ES-I3 (cell line): ENCODE data around the gene FLNA.
"Not testable (repeated sequence)": the region's sequence is repeated elsewhere in the genome, so short reads cannot be mapped to it uniquely, and the experiment has no call there.

ENCODE experiments used
- H3K36me3 ChIP-seq: 2 replicates; pipeline ENCODE4 v1.6.1; 2013; ENCODE audit warnings: mild to moderate bottlenecking, low read length, control low read depth, moderate library complexity; ENCODE audit not compliant: insufficient read depth
- H3K4me1 ChIP-seq: 2 replicates; pipeline ENCODE4 v1.6.1; 2013; ENCODE audit warnings: mild to moderate bottlenecking, control low read depth, low read length; ENCODE audit not compliant: insufficient read depth
- H3K9ac ChIP-seq: 2 replicates; pipeline ENCODE4 v1.6.1; 2013; ENCODE audit warnings: low read depth, mild to moderate bottlenecking, low read length, moderate library complexity
- H3K9me3 ChIP-seq: 2 replicates; pipeline ENCODE4 v1.6.1; 2013; ENCODE audit warnings: mild to moderate bottlenecking, low read length, moderate library complexity; ENCODE audit not compliant: control insufficient read depth, insufficient read depth

FLNA gene

GRCh38 chrX:154310616-154311536, 63.6 kb downstream of the FLNA start:
- Histone ChIP-seq H3K9me3 (no peaks in the 10 kb centered on the region), H3K4me1 (no peaks in the 10 kb centered on the region), H3K36me3 (no peaks in the 10 kb centered on the region), H3K9ac (no peak overlapping the region)

- Histone ChIP-seq H3K36me3 (no peaks in the 10 kb centered on the region), H3K4me1 (no peaks in the 10 kb centered on the region), H3K9ac (no peak overlapping the region), H3K9me3 (no peaks in the 10 kb centered on the region)
Measured at GRCh38 chrX:154309041-154309775, 65.2 kb downstream of the FLNA start.

- Histone ChIP-seq H3K36me3 (no peaks in the 10 kb centered on the region), H3K9me3 (no peaks in the 10 kb centered on the region), H3K9ac (no peak overlapping the region), H3K4me1 (no peaks in the 10 kb centered on the region)
Measured at GRCh38 chrX:154308108-154308946, 66.1 kb downstream of the FLNA start.

- Histone ChIP-seq H3K9ac (no peak overlapping the region), H3K9me3 (no peaks in the 10 kb centered on the region), H3K4me1 (no peaks in the 10 kb centered on the region)
Measured at GRCh38 chrX:154307202-154307601, 67.2 kb downstream of the FLNA start.

GRCh38 chrX:154305541-154306205, 68.8 kb downstream of the FLNA start:
- Histone ChIP-seq H3K36me3 (no peaks in the 10 kb centered on the region), H3K4me1 (no peaks in the 10 kb centered on the region), H3K9me3 (no peaks in the 10 kb centered on the region), H3K9ac (no peak overlapping the region)

More at GRCh38 chrX:154307202-154307601, 67.2 kb downstream of the FLNA start:
- no peaks in the 10 kb centered on the region for H3K36me3 ChIP-seq

GRCh38 chrX:154304846-154305245, 69.6 kb downstream of the FLNA start:
- Histone ChIP-seq H3K9me3 (no peaks in the 10 kb centered on the region), H3K36me3 (no peaks in the 10 kb centered on the region), H3K9ac (no peak overlapping the region), H3K4me1 (no peaks in the 10 kb centered on the region)

GRCh38 chrX:154303476-154303875, 71.0 kb downstream of the FLNA start:
- H3K9me3 ChIP-seq = no peaks in the 10 kb centered on the region
- H3K9ac ChIP-seq = no peak overlapping the region
- H3K36me3 ChIP-seq = no peaks in the 10 kb centered on the region
- no peaks in the 10 kb centered on the region for H3K4me1 ChIP-seq

GRCh38 chrX:154302998-154303397, 71.4 kb downstream of the FLNA start:
- H3K9ac ChIP-seq, H3K4me1 ChIP-seq, H3K36me3 ChIP-seq, H3K9me3 ChIP-seq: not testable (repeated sequence)

GRCh38 chrX:154300816-154301215, 73.6 kb downstream of the FLNA start:
- Histone ChIP-seq H3K9me3 (peaks cover 10% of the 10 kb centered on the region; the same call in 1 of the 2 replicates), H3K36me3 (no peaks in the 10 kb centered on the region), H3K4me1 (no peaks in the 10 kb centered on the region), H3K9ac (no peak overlapping the region)
